Panc1 (cell line): ENCODE measurements around the gene CIC.

Experiments used
- CTCF ChIP-seq: fragments of 450-650 bp; IDR thresholded peaks from 2 replicates; pipeline ENCODE4 v1.5.1; 2017; ENCODE audit warnings: mild to moderate bottlenecking
- POLR2AphosphoS5 ChIP-seq: IDR thresholded peaks from 2 replicates; pipeline ENCODE4 v1.6.1; 2012; ENCODE audit warnings: mild to moderate bottlenecking, low read depth, low read length, moderate library complexity
- SIN3A ChIP-seq: IDR thresholded peaks from 2 replicates; pipeline ENCODE4 v1.6.1; 2012; ENCODE audit warnings: low read depth, mild to moderate bottlenecking, low read length, moderate library complexity, borderline replicate concordance; ENCODE audit not compliant: insufficient read depth

- TF ChIP-seq CTCF (no peak), POLR2AphosphoS5 (no peak), SIN3A (no peak)
These were observed 17.4 kb downstream of the CIC start for GRCh38 chr19:42286349-42287016.
